ENCODE results near the gene ZFHX3.
"Not testable (repeated sequence)": the region's sequence is repeated elsewhere in the genome, so short reads cannot be mapped to it uniquely, and the experiment has no call there.

Gene ZFHX3

DNA sequence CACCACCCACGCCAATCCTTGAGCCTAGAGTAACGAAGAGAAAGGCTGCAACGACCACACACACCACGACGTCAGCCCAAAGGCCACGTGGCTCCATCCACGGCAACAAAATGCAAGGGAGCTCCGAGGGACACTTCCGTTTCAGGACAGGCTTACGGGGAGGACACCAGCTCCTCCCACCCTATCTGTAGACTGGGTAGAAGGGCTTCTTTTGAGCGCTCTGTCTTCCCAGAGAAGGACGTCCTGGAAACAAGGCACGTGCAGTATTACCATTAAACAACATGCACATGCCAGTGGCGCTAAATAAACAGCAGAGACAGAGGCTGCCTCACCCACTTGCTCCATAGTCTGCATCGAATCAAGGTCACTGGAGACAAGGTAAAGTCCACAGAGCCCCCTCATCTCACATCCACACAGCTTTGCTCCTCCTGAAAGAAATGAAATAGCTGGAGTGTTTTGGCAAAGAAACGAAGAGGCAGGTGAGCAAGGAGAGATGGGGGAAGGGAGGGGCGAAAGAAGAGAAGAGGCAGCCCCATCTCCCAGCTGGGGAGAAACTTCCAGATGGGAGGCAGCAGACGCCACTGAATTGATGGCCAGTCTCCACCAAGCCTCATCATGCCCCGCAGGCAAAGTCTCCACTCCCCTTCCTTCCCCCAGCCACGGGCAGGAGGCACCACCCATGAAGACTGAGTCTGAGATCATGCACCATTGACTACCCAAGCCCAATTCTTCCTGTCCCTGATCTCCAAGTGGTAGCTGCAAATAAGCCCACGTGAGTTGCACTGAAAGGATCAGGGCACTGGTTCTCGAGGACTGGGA, 24.0 kb downstream of the ZFHX3 start:
- in situ Hi-C loops (cut with MboI; ENCODE audit: low sequenced_read_pairs): no loop called here

- in situ Hi-C loops (cut with MboI; ENCODE audit: low sequenced_read_pairs): no loop called here
Observed at GRCh38 chr16:73023320-73023719, 24.6 kb downstream of the ZFHX3 start.

GRCh38 chr16:73022534-73022933, 25.4 kb downstream of the ZFHX3 start:
- in situ Hi-C loops (cut with MboI; ENCODE audit: low sequenced_read_pairs): no loop called here

GRCh38 chr16:73021866-73022495, 25.9 kb downstream of the ZFHX3 start:
- in situ Hi-C loops (cut with MboI; ENCODE audit: low sequenced_read_pairs): no loop called here

- in situ Hi-C loops (cut with MboI; ENCODE audit: low sequenced_read_pairs): no loop called here
Observed at GRCh38 chr16:73020409-73020884, 27.5 kb downstream of the ZFHX3 start.

GRCh38 chr16:73019457-73020362, 28.2 kb downstream of the ZFHX3 start:
- in situ Hi-C loops (cut with MboI; ENCODE audit: low sequenced_read_pairs): no loop called here

DNA sequence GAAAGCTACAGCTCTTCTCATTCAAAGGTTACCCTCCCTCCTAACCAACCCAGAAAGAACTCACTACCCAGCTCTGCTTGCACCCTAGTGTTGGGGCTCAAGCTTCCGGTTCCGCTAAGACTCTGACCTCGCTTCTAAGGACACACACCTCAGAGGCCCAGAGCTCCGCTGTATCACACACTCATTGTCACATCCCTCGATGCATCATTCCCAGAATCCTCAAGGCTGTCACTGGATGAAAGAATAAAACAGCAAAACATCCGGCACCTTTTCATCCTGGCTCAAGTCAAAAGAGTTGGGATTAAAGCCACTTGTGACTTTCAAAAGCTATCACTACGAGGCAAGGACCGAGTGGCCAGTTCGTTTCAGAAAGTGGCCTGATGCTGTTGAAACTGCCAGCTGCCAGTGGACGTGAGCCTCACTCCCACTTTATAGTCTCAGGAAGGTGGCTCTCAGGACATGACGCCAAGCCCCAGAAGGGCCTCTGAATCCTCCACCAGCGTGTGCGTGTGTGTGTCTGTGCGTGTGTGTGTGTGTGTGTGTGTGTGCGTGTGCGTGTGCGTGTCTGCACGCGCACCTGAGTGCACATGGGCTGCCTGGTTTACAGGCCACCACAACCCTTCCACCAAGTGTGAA, 29.0 kb downstream of the ZFHX3 start:
- in situ Hi-C loops (cut with MboI; ENCODE audit: low sequenced_read_pairs): no loop called here

- in situ Hi-C loops (cut with MboI; ENCODE audit: low sequenced_read_pairs): no loop called here
Observed at GRCh38 chr16:73017321-73017720, 30.6 kb downstream of the ZFHX3 start.

GRCh38 chr16:73016488-73016830, 31.5 kb downstream of the ZFHX3 start:
- in situ Hi-C loops (cut with MboI; ENCODE audit: low sequenced_read_pairs): no loop called here

DNA sequence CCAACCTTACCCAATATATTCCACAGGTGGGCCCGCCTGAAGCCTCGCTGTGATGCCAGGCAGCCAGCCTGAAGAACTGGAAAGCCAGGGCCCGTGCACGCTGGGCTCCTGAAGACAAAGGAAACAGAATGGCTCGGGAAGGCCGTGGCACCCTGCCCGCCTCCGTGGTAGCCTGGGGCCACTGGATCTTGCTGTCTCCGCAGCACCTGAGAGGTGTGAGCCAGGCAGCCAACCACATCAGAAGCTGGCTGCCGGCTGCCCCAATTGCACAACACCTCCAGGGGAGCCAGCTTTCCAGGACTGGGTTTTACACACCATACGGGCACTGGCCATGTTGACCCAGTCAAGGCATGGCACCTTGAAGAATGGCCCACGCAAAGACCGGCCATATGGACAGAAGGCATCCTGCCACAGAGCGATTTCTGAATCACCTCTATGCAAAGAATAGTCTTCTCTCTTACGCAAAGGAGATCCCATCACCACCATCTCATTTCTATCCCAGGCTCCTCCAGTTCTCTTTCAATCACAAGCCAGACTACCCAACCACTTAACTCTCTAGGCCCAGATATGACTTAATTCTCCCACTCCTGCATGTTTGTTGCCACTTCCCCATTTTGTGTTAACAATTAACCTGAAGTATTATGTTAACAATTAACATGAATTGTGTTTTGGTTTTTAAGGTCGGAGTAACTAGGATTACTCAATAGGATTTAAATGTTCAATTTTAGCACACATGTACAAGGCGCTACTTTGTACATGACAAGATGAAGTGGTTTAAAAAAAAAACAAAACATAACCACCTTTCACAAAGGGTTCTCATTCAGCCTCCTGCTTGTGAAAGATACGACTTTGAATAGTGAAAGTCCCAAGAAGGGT, 32.1 kb downstream of the ZFHX3 start:
- in situ Hi-C loops (cut with MboI; ENCODE audit: low sequenced_read_pairs): no loop called here

GRCh38 chr16:73014768-73015167, 33.2 kb downstream of the ZFHX3 start:
- in situ Hi-C loops (cut with MboI; ENCODE audit: low sequenced_read_pairs): no loop called here

- in situ Hi-C loops (cut with MboI; ENCODE audit: low sequenced_read_pairs): no loop called here
Observed at GRCh38 chr16:73013974-73014373, 34.0 kb downstream of the ZFHX3 start.

GRCh38 chr16:73012341-73012740, 35.6 kb downstream of the ZFHX3 start:
- in situ Hi-C loops (cut with MboI; ENCODE audit: low sequenced_read_pairs): no loop called here

- in situ Hi-C loops (cut with MboI; ENCODE audit: low sequenced_read_pairs): no loop called here
Observed at GRCh38 chr16:73011926-73012325, 36.0 kb downstream of the ZFHX3 start.

DNA sequence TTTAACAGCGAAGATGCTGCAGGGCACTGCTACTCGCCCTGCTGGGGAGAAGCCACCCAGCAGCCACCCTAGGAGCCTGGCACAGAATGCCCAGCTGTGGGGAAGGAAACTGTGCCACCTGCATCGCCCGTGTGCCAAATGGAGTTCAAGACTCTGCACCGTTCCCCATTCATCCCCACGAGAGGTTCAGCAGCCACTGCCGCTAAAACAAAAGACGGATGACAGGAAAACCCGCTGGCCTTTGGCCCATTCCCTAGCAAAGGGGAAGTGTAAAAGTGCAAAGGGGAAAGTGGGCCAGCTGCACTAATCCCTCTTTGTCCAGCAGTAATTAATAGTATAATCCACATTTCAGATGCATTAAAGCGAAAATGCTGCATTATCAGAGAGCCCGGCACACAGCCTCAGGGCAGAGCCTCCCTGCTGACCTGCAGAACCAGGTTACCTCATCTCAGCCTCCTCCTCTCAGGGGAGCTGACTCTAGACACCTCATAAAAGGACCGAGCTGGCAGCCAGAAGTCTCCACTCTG, 37.7 kb downstream of the ZFHX3 start:
- in situ Hi-C loops (cut with MboI; ENCODE audit: low sequenced_read_pairs): no loop called here

GRCh38 chr16:73009710-73010109, 38.2 kb downstream of the ZFHX3 start:
- in situ Hi-C loops (cut with MboI; ENCODE audit: low sequenced_read_pairs): not testable (repeated sequence)

- in situ Hi-C loops (cut with MboI; ENCODE audit: low sequenced_read_pairs): no loop called here
Observed at GRCh38 chr16:73006026-73006425, 41.9 kb downstream of the ZFHX3 start.

DNA sequence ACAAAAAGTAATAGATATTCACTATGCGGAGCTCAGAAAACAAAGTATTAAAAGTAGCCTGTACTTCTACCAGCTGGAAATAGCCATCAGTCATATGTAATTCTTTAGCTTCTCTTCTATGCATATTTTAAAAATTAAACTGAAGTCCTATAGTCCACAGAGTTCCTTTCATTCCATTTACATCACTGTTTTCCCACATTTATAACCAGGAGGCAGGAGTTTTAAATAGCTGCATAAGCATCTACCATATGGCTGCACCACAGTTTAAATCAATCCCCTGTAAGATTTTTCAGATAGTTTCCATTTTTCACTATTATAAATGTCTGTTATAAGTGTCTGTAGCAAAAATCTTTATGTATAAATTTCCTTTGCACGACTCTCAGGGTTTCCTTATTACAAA, 45.1 kb downstream of the ZFHX3 start:
- in situ Hi-C loops (cut with MboI; ENCODE audit: low sequenced_read_pairs): no loop called here

GRCh38 chr16:73000907-73001521, 46.9 kb downstream of the ZFHX3 start:
- in situ Hi-C loops (cut with MboI; ENCODE audit: low sequenced_read_pairs): no loop called here
